Body of pancreas (tissue), 4 donors: ENCODE results near the gene GFRA4. TPM values are rescaled to one million over a fixed set of nuclear protein-coding genes. Genes with fewer than 3 reads are reported as not detected.

Source experiments
- ATAC-seq: fragments of 150-250 bp; one replicate; pipeline ENCODE4 v1.9.1; 2016
- DNase-seq, 4 donors: peaks; one replicate each; pipeline ENCODE4 v3.0.0-alpha.2; 2019
- H3K27ac ChIP-seq, 4 donors: fragments of 200-600 bp; sonication (generic); 1 replicate in 3 of 4; 2 replicates in 1 of 4; pipeline versions ENCODE4 v1.5.1 to v1.6.1; 2016 to 2019; ENCODE audit warnings: mild to moderate bottlenecking in 1 of 4, mixed read lengths in 1 of 4, moderate library complexity in 1 of 4
- H3K27me3 ChIP-seq, 2 donors: fragments of 200-600 bp; sonication (generic); one replicate each; pipeline ENCODE4 v1.6.0; 2016; ENCODE audit warnings: mild to moderate bottlenecking in 1 of 2
- H3K36me3 ChIP-seq, 2 donors: fragments of 200-600 bp; sonication (generic); replicated peaks in 1 of 2; 2 replicates each; pipeline ENCODE4 v1.5.1; 2016; ENCODE audit warnings: low read depth in 2 of 2; ENCODE audit not compliant: insufficient read depth in 1 of 2
- H3K4me1 ChIP-seq: fragments of 200-600 bp; sonication (generic); one replicate; pipeline ENCODE4 v1.6.0; 2016
- H3K4me3 ChIP-seq, 2 donors: fragments of 200-600 bp; sonication (generic); 1 replicate in 1 of 2; 2 replicates in 1 of 2; pipeline ENCODE4 v1.5.1; 2016 to 2019
- H3K9me3 ChIP-seq, 3 donors: fragments of 200-600 bp; sonication (generic); 1 replicate in 2 of 3; 2 replicates in 1 of 3; pipeline ENCODE4 v1.5.1; 2016
- CTCF ChIP-seq, 7 experiments: fragments of 450-650 bp in 4 of 7; fragments of 200-600 bp in 3 of 7; sonication (generic) in 3 of 7; IDR thresholded peaks; one replicate each; pipeline ENCODE4 v1.5.1; 2016 to 2019; ENCODE audit warnings: antibody characterized with exemption in 7 of 7
- POLR2A ChIP-seq, 3 donors: fragments of 450-650 bp; IDR thresholded peaks; one replicate each; pipeline ENCODE4 v1.6.1; 2016; ENCODE audit warnings: antibody characterized with exemption in 3 of 3, mild to moderate bottlenecking in 2 of 3
- WGBS, 2 donors: methylation state at CpG; one replicate each; pipeline ENCODE4 v1.1.5; 2017; 5-methylcytosine and 5-hydroxymethylcytosine counted together
- intact Hi-C: fragments of 100-400 bp; cut with DNase I; formaldehyde crosslinking; loops from one replicate; pipeline ENCODE4 v1.15.1; 2023
- total RNA-seq, 2 donors: library from RNA; depleted of rRNA; stranded (reverse); fragments of >200 nt; gene quantifications; one replicate each; pipeline ENCODE4 v1.1.0, GENCODE V29; 2016

The GFRA4 gene
- total RNA-seq, 2 donors from 2014 or later = not detected

- Histone ChIP-seq H3K36me3 (no peaks in the 10 kb centered on the region), H3K9me3 (no peaks in the 10 kb centered on the region), H3K4me1 (no peaks in the 10 kb centered on the region), H3K27ac (no peak overlapping the region), H3K27me3 (no peaks in the 10 kb centered on the region), H3K4me3 (no peak overlapping the region)
- DNase-seq = no peak
- intact Hi-C loops = no loop called here
- ATAC-seq = no peak
- TF ChIP-seq POLR2A (IDR thresholded peaks at IDR 0.05) (no peak), CTCF (IDR thresholded peaks at IDR 0.05) (no peak)
- WGBS, 2 donors = 47 to 48% methylated on average over 2 to 6 of the region's 6 CpGs
These were observed 46.8 kb upstream of the GFRA4 start for GRCh38 chr20:3710011-3710466.

- DNase-seq = no peak
- no peak for TF ChIP-seq CTCF (IDR thresholded peaks at IDR 0.05)
- no peak for TF ChIP-seq POLR2A (IDR thresholded peaks at IDR 0.05)
These were observed 44.3 kb upstream of the GFRA4 start for GRCh38 chr20:3707508-3707899.

GRCh38 chr20:3706774-3707507 is 43.7 kb upstream of the GFRA4 start:
- TF ChIP-seq CTCF (IDR thresholded peaks at IDR 0.05) (no peak), POLR2A (IDR thresholded peaks at IDR 0.05) (no peak)
- Histone ChIP-seq H3K27me3 (no peaks in the 10 kb centered on the region), H3K9me3 (no peaks in the 10 kb centered on the region), H3K4me1 (no peaks in the 10 kb centered on the region), H3K4me3 (no peak overlapping the region), H3K27ac (no peak overlapping the region), H3K36me3 (no peaks in the 10 kb centered on the region)
- DNase-seq (peak in 1 of 4 donors; percentile 65), ATAC-seq (no peak)
- intact Hi-C loops = no loop called here
- 76 to 80% methylated on average over 2 to 10 of the region's 10 CpGs for WGBS, 2 donors

More at GRCh38 chr20:3707508-3707899, 44.3 kb upstream of the GFRA4 start:
- intact Hi-C loops = no loop called here
- Histone ChIP-seq H3K4me3 (no peak overlapping the region), H3K9me3 (no peaks in the 10 kb centered on the region), H3K4me1 (no peaks in the 10 kb centered on the region), H3K27me3 (no peaks in the 10 kb centered on the region), H3K36me3 (no peaks in the 10 kb centered on the region), H3K27ac (no peak overlapping the region)
- ATAC-seq = no peak
- WGBS, 2 donors = 82 to 95% methylated on average over 3 of the region's 3 CpGs

DNA sequence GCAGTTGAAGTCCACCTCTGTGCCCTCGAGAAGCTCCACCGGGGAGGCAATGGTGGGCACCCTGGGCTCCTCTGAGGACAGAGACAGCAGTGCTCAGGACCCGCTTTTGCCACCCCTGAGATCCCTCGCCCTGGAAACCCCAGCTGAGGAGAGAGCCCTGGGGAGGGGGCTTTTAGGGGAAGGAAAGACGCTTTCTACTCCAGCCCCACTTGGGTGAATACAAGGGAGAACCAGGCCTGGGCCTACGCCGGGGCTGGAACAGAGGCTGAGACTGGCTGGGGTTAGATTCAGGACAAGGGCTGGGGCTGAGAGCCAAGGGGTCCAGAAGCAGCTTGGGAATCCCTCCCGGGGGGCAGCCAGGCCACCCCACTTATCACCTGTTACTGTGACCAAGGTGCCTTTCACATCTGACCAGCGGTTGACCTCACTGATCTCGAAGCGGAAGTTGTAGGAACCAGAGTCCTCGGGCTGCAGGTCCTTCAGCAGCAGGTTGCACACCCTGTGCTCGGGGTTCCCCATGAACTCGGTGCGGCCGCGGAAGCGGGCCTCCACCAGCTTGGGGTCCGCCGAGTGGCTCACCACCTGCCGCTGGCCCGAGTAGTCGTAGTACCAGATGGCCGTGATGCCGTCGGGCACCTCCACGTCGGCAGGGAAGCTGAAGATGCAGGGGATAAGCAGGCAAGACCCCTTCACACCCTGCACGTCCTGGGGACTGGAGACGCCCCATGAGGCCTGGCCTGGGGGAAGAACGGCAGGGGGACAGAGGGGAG is 43.0 kb upstream of the GFRA4 start:
- Histone ChIP-seq H3K9me3 (no peaks in the 10 kb centered on the region), H3K27me3 (no peaks in the 10 kb centered on the region), H3K27ac (no peak overlapping the region), H3K4me1 (no peaks in the 10 kb centered on the region), H3K4me3 (no peak overlapping the region), H3K36me3 (no peaks in the 10 kb centered on the region)
- ATAC-seq (no peak), DNase-seq (no peak)
- 84 to 92% methylated on average over 4 to 29 of the region's 31 CpGs for WGBS, 2 donors
- TF ChIP-seq POLR2A (IDR thresholded peaks at IDR 0.05) = no peak
- TF ChIP-seq CTCF (IDR thresholded peaks at IDR 0.05) = no peak
- intact Hi-C loops = no loop called here
